Measurements from ENCODE around the gene FGF5.
A peak's percentile ranks its signal among the peaks of the same experiment; 100 is the strongest.

FGF5 gene

DNA sequence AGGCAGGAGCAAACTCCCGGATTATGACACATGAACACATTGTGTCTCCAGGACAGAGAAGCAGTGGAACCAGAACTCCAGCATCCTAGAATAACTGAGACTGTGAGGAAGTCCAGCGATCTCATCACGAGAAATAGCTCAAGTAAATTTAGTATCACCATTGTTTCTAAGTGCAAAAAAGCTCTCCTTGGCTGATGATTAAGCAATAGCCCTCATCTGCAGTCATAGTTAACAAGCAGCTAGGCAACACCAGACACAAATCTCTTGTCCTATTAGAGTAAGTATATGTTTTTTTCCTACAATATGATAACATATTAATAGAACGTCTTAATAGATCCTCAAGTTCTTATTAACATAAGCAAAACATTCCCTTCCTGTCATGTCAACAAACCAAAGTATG, 66.7 kb downstream of the FGF5 start:
- H3K9me3 Mint-ChIP-seq: no peaks in the 10 kb centered on the region
- H3K4me3 Mint-ChIP-seq: no peak overlapping the region
- H3K4me1 Mint-ChIP-seq: peaks cover 10% of the 10 kb centered on the region
- no peaks in the 10 kb centered on the region for H3K36me3 Mint-ChIP-seq
- DNase-seq (ENCODE audit: low spot score in 2 of 2): no peak
- H3K27ac Mint-ChIP-seq: no peak overlapping the region
- ATAC-seq: no peak

DNA sequence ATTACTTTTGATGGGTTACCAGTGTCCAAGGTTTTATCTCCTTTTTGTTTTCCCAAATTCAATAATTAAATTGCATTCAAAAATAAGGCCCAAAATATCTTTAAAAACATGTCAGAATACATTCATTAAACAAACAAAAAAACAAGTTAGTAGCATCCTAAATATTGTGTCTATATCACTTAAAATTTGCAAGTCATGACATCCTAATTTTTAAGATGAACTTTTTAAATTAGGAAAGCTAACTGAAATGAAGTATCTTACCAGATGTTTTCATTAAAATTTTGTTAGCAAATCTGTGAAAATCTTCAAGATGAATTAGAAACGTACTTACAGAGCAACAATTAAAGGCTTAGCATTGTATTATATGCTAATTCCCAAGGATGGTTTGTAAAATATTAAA, 68.1 kb downstream of the FGF5 start:
- Mint-ChIP-seq H3K9me3 (no peaks in the 10 kb centered on the region), H3K36me3 (no peaks in the 10 kb centered on the region), H3K4me3 (no peak overlapping the region), H3K4me1 (peaks cover 10% of the 10 kb centered on the region), H3K27ac (no peak overlapping the region)
- DNase-seq (ENCODE audit: low spot score in 2 of 2) (no peak), ATAC-seq (no peak)

GRCh38 chr4:80335226-80335553, 68.7 kb downstream of the FGF5 start:
- DNase-seq (ENCODE audit: low spot score in 2 of 2) (no peak), ATAC-seq (no peak)
- Mint-ChIP-seq H3K27ac (no peak overlapping the region), H3K4me3 (peak overlapping the region; percentile 60), H3K4me1 (peaks cover 10% of the 10 kb centered on the region), H3K9me3 (no peaks in the 10 kb centered on the region), H3K36me3 (no peaks in the 10 kb centered on the region)

DNA sequence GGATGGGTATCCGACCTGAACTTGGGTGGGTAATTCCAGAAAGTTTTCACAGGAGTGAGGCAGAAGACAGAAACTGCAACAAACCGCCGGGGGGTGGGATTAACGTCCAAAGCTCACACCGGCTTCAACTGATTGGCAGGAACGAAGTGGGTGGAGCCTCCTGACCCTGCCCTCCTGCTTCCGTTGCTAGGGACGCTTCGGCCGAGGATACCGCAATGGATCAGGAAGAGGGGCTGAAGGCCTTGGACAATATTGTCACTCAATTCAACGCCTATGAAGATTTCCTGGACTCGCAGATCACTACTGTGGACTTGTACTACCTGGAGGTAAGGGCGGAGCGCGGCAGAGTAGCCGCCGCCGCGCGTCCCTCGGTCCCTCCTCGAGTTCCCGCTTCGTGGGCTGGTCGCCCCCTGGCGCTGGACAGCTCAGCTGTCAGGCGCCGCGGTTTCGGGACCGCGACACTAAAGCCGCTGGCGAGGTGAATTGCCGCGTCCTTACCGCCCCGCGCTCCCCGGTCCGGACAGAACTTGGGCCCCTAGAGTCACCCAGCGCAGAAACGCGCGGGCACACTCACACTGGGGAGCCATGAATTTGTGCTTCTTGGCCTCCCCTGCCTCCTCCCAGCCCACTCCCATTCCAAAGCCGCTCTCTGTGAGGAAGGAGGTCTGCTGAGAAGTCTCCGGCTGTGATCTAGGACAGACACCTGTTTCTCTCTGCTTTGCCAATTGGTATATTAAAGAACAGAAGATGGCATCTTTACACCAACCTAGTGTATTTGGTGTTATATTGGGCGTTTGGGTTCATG, 69.3 kb downstream of the FGF5 start, which contains the start of gene CFAP299:
Gene CFAP299, plus strand, starts transcription at position 177 of the 805 bp plus-strand sequence.
- no peak within 1 kb of the TSS for H3K27ac Mint-ChIP-seq
- no peaks in the 10 kb centered on the region for H3K9me3 Mint-ChIP-seq
- DNase-seq (ENCODE audit: low spot score in 2 of 2) (peak; percentile 13 to 60), ATAC-seq (peak; percentile 74)
- H3K4me1 Mint-ChIP-seq: peaks cover 10% of the 10 kb centered on the region
- H3K36me3 Mint-ChIP-seq: no peaks in the 10 kb centered on the region
- H3K4me3 Mint-ChIP-seq: peak within 1 kb of the TSS; percentile 60

DNA sequence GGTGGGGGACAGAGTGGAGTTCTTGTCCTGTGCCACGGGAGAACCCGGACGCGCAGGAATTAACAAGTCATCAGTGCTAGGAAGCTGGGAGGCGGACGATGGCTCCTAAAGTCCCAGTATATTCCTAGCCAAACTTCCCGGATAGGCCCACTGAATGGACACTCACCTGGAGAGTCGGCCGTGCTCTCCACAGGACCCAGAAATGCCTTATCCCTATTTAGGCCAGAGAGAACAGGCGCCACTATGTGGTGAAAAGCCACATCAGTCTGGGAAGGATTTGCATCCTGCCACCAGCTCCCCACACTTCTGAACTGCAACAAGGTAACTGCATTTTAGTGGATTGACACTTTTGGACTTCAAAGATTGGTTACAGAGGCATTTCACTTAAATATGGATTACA, 70.1 kb downstream of the FGF5 start:
- ATAC-seq: no peak
- Mint-ChIP-seq H3K36me3 (no peaks in the 10 kb centered on the region), H3K4me3 (peak overlapping the region; percentile 60), H3K27ac (no peak overlapping the region), H3K4me1 (peaks cover 10% of the 10 kb centered on the region), H3K9me3 (peaks cover under 1% of the 10 kb centered on the region)
- DNase-seq (ENCODE audit: low spot score in 2 of 2): no peak

DNA sequence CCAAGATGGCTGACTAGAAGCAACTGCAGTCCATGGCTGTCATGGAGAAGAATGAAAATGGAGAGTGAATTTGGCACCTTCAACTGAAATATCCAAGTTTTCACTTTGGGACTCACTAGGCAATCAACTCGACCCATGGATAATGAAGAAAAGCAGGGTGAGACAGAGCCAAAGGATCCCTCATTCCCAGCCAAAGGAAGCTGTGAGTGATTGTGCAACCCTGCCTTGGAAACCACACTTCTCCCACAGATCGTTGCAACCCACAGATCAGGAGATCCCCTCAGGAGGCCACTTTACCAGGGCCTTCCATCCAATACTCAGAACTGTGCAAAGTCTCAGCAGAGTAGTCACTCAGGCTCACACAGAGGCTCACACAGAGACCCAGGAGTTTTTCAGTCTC, 73.6 kb downstream of the FGF5 start:
- H3K36me3 Mint-ChIP-seq: no peaks in the 10 kb centered on the region
- H3K27ac Mint-ChIP-seq: no peak overlapping the region
- peak; percentile 31 for ATAC-seq
- no peak for DNase-seq (ENCODE audit: low spot score in 2 of 2)
- H3K4me3 Mint-ChIP-seq: no peak overlapping the region
- H3K4me1 Mint-ChIP-seq: peaks cover 10% of the 10 kb centered on the region
- peaks cover 11% of the 10 kb centered on the region for H3K9me3 Mint-ChIP-seq

All from stimulated activated effector memory CD8-positive, alpha-beta T cell treated with anti-CD3 and anti-CD28 coated beads, Interleukin-12 subunit alpha, Interleukin-12 subunit beta, amount 100 ng/mL, for 72 hours (primary cell).